Measurements from ENCODE around the gene NR4A3. TPM values are rescaled to one million over a fixed set of nuclear protein-coding genes. Genes with fewer than 3 reads are reported as not detected.

Gene NR4A3
- total and polyA plus RNA-seq, 12 donors = 0.83 to 70.8 (median 9.3) TPM

DNA sequence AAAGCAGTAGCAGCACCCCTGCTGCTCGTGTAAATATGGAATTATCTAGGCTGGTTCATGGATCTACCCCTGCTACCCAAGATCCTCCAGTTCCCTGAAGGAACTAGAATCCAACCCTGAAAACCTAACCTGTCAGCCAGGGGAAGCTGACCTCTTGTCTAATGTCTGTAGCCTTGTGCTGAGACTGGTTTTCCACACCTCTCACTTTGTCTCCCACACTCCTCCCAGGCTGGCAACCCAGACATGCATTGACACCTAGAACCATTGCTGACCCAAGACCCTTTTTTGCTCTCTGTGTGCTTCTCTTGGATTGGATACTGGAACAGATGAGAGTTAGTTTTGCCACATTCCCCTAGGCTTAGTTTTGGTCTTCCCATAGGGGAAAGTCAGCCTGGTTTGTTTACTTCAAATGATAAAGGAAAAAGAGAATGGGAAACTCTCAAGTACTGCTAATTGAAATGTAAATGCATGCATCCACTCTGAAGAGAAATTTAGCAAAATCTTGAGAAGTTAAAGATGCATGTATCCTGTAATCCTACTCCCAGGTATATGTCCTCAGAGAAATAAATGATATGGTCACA lies 36.6 kb upstream of the NR4A3 start:
- WGBS, 4 donors = 71 to 89% (median 85%) methylated on average over 1 of the region's 1 CpG
- Histone ChIP-seq H3K9me3 (replicated peaks in 1 of 3) (no peaks in the 10 kb centered on the region), H3K27ac (no peak overlapping the region), H3K36me3 (replicated peaks in 1 of 2) (no peaks in the 10 kb centered on the region), H3K27me3 (no peaks in the 10 kb centered on the region), H3K4me1 (replicated peaks in 1 of 2) (no peaks in the 10 kb centered on the region), H3K4me3 (no peak overlapping the region)
- intact Hi-C loops (cut with DNase I) = no loop called here
- no peak for TF ChIP-seq POLR2A (IDR thresholded peaks at IDR 0.05)
- TF ChIP-seq, protein P1, sequence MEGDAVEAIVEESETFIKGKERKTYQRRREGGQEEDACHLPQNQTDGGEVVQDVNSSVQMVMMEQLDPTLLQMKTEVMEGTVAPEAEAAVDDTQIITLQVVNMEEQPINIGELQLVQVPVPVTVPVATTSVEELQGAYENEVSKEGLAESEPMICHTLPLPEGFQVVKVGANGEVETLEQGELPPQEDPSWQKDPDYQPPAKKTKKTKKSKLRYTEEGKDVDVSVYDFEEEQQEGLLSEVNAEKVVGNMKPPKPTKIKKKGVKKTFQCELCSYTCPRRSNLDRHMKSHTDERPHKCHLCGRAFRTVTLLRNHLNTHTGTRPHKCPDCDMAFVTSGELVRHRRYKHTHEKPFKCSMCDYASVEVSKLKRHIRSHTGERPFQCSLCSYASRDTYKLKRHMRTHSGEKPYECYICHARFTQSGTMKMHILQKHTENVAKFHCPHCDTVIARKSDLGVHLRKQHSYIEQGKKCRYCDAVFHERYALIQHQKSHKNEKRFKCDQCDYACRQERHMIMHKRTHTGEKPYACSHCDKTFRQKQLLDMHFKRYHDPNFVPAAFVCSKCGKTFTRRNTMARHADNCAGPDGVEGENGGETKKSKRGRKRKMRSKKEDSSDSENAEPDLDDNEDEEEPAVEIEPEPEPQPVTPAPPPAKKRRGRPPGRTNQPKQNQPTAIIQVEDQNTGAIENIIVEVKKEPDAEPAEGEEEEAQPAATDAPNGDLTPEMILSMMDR (IDR thresholded peaks at IDR 0.05) = no peak
- no peak for DNase-seq

DNA sequence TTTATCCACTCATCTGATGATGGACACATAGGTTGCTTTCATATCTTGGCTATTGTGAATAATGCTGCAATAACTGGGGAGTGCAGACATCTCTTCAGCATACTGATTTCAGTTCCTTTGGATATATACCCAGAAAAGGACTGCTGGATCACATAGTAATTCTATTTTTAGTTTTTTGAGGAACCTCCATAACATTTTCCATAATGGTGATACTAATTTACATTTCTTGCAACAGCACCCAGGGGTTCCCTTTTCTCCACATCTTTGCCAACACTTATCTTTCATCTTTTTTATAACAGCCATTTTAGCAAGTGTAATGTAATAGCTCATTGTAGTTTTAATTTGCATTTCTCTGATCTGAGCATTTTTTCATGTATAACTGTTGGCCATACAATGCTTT lies 34.1 kb upstream of the NR4A3 start:
- no peaks in the 10 kb centered on the region for H3K9me3 ChIP-seq (replicated peaks in 1 of 3)
- no peak overlapping the region for H3K4me3 ChIP-seq
- H3K27ac ChIP-seq = no peak overlapping the region
- no peak for TF ChIP-seq POLR2A (IDR thresholded peaks at IDR 0.05)
- TF ChIP-seq, protein P1 (IDR thresholded peaks at IDR 0.05) = no peak
- no peaks in the 10 kb centered on the region for H3K36me3 ChIP-seq (replicated peaks in 1 of 2)
- DNase-seq = no peak
- H3K4me1 ChIP-seq (replicated peaks in 1 of 2) = no peaks in the 10 kb centered on the region
- intact Hi-C loops (cut with DNase I) = no loop called here
- no peaks in the 10 kb centered on the region for H3K27me3 ChIP-seq

DNA sequence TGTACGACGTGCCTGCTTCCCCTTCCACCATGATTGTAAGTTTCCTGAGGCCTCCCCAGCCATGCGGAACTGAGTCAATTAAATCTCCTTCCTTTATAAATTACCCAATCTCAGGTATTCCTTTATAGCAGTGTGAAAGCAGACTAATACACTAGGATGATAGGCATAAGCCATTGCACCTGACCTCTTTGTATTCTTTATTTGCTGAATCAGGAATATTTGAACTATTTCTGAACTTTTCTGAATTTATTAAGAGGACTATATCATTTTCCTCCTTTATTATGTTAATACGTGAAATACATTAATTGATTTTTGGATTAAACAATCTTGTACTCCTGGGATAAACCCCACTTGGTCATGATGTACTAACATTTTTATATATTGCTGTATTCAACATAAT lies 28.2 kb upstream of the NR4A3 start:
- TF ChIP-seq, protein P1 (IDR thresholded peaks at IDR 0.05) = no peak
- no peak for TF ChIP-seq POLR2A (IDR thresholded peaks at IDR 0.05)
- WGBS, 4 donors = 92 to 97% (median 96%) methylated on average over 4 of the region's 4 CpGs
- intact Hi-C loops (cut with DNase I) = no loop called here

DNA sequence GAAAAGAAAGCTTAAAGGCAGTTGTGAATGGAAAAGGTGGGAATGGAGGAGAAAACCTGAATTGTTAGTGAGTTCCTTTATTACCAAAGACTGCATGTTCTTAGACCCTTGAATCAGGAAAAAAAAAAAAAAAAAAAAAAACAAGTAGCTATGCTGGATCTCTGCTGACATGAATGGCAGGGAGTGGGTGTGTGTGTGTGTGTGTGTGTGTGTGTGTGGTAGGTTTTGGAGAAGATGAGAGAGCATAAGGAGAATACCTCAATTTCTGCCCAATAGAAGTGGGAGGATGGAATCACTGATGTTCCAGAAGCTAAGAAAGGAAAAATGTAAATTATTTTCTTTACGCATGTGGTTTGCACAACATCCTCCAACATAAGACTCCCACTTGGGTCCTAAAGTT lies 25.5 kb upstream of the NR4A3 start:
- Histone ChIP-seq H3K36me3 (replicated peaks in 1 of 2) (no peaks in the 10 kb centered on the region), H3K27ac (no peak overlapping the region), H3K4me1 (replicated peaks in 1 of 2) (no peaks in the 10 kb centered on the region), H3K9me3 (replicated peaks in 1 of 3) (no peaks in the 10 kb centered on the region), H3K4me3 (no peak overlapping the region), H3K27me3 (no peaks in the 10 kb centered on the region)
- intact Hi-C loops (cut with DNase I) = no loop called here
- 91 to 96% (median 94%) methylated on average over 1 of the region's 1 CpG for WGBS, 4 donors
- TF ChIP-seq POLR2A (IDR thresholded peaks at IDR 0.05) = no peak
- TF ChIP-seq, protein P1 (IDR thresholded peaks at IDR 0.05) = no peak
- no peak for DNase-seq

More for the DNA sequence above, 28.2 kb upstream of the NR4A3 start:
- no peak overlapping the region for H3K4me3 ChIP-seq
- no peaks in the 10 kb centered on the region for H3K27me3 ChIP-seq
- no peaks in the 10 kb centered on the region for H3K4me1 ChIP-seq (replicated peaks in 1 of 2)
- no peaks in the 10 kb centered on the region for H3K9me3 ChIP-seq (replicated peaks in 1 of 3)
- no peaks in the 10 kb centered on the region for H3K36me3 ChIP-seq (replicated peaks in 1 of 2)
- no peak overlapping the region for H3K27ac ChIP-seq
- DNase-seq = no peak
